ENCODE data around the gene HMGN3.

- TF ChIP-seq CTCF (IDR thresholded peaks at IDR 0.05) (no peak), POLR2A (IDR thresholded peaks at IDR 0.05) (no peak)
Observed at GRCh38 chr6:79231101-79231500, 3.4 kb downstream of the HMGN3 start.

Data from heart left ventricle (tissue), 13 donors.